ENCODE measurements around the gene EPO. TPM values are rescaled to one million over a fixed set of nuclear protein-coding genes. Genes with fewer than 3 reads are reported as not detected.
"Not testable (repeated sequence)": the region's sequence is repeated elsewhere in the genome, so short reads cannot be mapped to it uniquely, and the experiment has no call there.

The EPO gene
- total RNA-seq, 2 experiments from 2014 or later: not detected

GRCh38 chr7:100691676-100692577 is 28.3 kb upstream of the EPO start:
- CTCF ChIA-PET: interaction anchor here (0.6 to 7.2 kb wide), 25 partner anchors 9 to 641 kb away, joined by 3 to 104 read pairs (median 6); partner anchors contain the start of genes FBXO24, LRCH4, MOSPD3 and POP7
- DNase-seq (peak; percentile 92), ATAC-seq (peak; percentile 78)
- Mint-ChIP-seq H3K4me1 (peaks cover 48% of the 10 kb centered on the region), H3K4me3 (peak overlapping the region; percentile 89), H3K27ac (peak overlapping the region; percentile 88), H3K27me3 (no peaks in the 10 kb centered on the region), H3K36me3 (ENCODE audit: low read depth) (peaks cover 15% of the 10 kb centered on the region), H3K9me3 (ENCODE audit: low read depth) (no peaks in the 10 kb centered on the region)
- POLR2A ChIA-PET: interaction anchor here (1.2 kb wide), 1 partner anchor 14 kb away, joined by 3 read pairs; the partner anchor contains the start of gene POP7
- intact Hi-C loops (cut with DNase I, micrococcal nuclease): loop anchor here (1.0 to 10.0 kb wide), 9 partner anchors 17 to 535 kb away; partner anchors contain the start of genes MOSPD3 (in 1 of the 2), SPACDR (in 1 of the 2) and TRAPPC14 (in 1 of the 2)

DNA sequence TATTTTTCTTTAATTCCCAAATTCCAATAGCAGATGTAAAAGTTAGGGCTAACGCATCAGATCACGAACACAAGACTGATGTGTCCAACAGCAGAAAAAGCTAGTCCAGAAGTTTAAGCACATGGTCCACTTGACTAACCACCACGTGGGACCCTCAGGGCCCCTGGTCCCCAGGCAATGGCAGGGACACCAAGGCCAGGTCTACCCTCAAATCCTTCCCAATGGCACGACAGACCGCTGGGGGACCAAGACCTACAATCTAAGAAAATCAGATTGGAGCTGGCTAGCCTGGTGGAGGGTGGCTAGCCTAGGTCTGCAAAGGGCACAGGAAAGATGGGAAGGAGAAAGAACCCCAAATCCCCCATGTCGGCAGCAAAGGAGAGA is 27.7 kb upstream of the EPO start:
- DNase-seq: no peak
- Mint-ChIP-seq H3K36me3 (ENCODE audit: low read depth) (peaks cover 15% of the 10 kb centered on the region), H3K27me3 (no peaks in the 10 kb centered on the region), H3K9me3 (ENCODE audit: low read depth) (no peaks in the 10 kb centered on the region), H3K4me1 (peaks cover 48% of the 10 kb centered on the region), H3K27ac (peak overlapping the region; percentile 88), H3K4me3 (peak overlapping the region; percentile 89)
- ChIA-PET CTCF (interaction anchor here (0.6 to 7.2 kb wide), 20 partner anchors 12 to 642 kb away, joined by 3 to 104 read pairs (median 6); partner anchors contain the start of genes FBXO24, LRCH4, MOSPD3 and POP7), POLR2A (interaction anchor here (0.6 to 1.1 kb wide), 5 partner anchors 13 to 262 kb away, joined by 3 to 4 read pairs (median 4); partner anchors contain the start of genes MOSPD3, POP7 and SRRT)
- intact Hi-C loops (cut with DNase I, micrococcal nuclease): loop anchor here (2.0 to 10.0 kb wide), 6 partner anchors 18 to 535 kb away; partner anchors contain the start of genes MOSPD3 (in 1 of the 2), SPACDR (in 1 of the 2) and TRAPPC14 (in 1 of the 2)
- no peak for ATAC-seq

- peak; percentile 42 for ATAC-seq
- DNase-seq: no peak
- Mint-ChIP-seq H3K36me3 (ENCODE audit: low read depth) (peaks cover 15% of the 10 kb centered on the region), H3K27me3 (no peaks in the 10 kb centered on the region), H3K27ac (peak overlapping the region; percentile 88), H3K4me1 (peaks cover 43% of the 10 kb centered on the region), H3K4me3 (peak overlapping the region; percentile 89), H3K9me3 (ENCODE audit: low read depth) (no peaks in the 10 kb centered on the region)
- intact Hi-C loops (cut with DNase I, micrococcal nuclease): loop anchor here (1.0 to 10.0 kb wide), 13 partner anchors 13 to 536 kb away; partner anchors contain the start of genes MOSPD3 (in 2 of the 2), FBXO24 (in 1 of the 2), LRCH4 (in 1 of the 2) and POP7 (in 1 of the 2)
- ChIA-PET CTCF (interaction anchor here (0.6 to 7.2 kb wide), 17 partner anchors 12 to 267 kb away, joined by 3 to 104 read pairs (median 6); partner anchors contain the start of genes FBXO24, LRCH4, POP7 and SLC12A9), POLR2A (interaction anchor here (0.6 to 1.1 kb wide), 7 partner anchors 12 to 282 kb away, joined by 3 to 5 read pairs (median 4); partner anchors contain the start of genes MOSPD3, POP7 and SRRT)
Measured at GRCh38 chr7:100693312-100694097, 26.8 kb upstream of the EPO start.

GRCh38 chr7:100694098-100694745 is 26.0 kb upstream of the EPO start, which contains the start of gene GIGYF1:
GIGYF1 (minus strand) TSS chr7:100694250; CDS start chr7:100688238, 6,012 bp downstream.
- POLR2A ChIA-PET: interaction anchor here (0.6 kb wide), 1 partner anchor 13 kb away, joined by 3 read pairs; no protein-coding TSS in a partner anchor
- peak within 1 kb of the TSS; percentile 88 for H3K27ac Mint-ChIP-seq
- peaks cover 36% of the 10 kb centered on the region for H3K4me1 Mint-ChIP-seq
- ATAC-seq (peak; percentile 54), DNase-seq (peak; percentile 84)
- peaks cover 11% of the 10 kb centered on the region for H3K36me3 Mint-ChIP-seq (ENCODE audit: low read depth)
- CTCF ChIA-PET: interaction anchor here (1.2 to 7.2 kb wide), 5 partner anchors 11 to 158 kb away, joined by 3 to 104 read pairs (median 9); partner anchors contain the start of genes FBXO24, LRCH4, POP7 and SLC12A9
- peak within 1 kb of the TSS; percentile 89 for H3K4me3 Mint-ChIP-seq
- intact Hi-C loops (cut with DNase I, micrococcal nuclease): loop anchor here (1.0 to 10.0 kb wide), 11 partner anchors 12 to 537 kb away; partner anchors contain the start of genes MOSPD3 (in 2 of the 2), FBXO24 (in 1 of the 2), LRCH4 (in 1 of the 2) and POP7 (in 1 of the 2)
- H3K27me3 Mint-ChIP-seq: no peaks in the 10 kb centered on the region
- no peaks in the 10 kb centered on the region for H3K9me3 Mint-ChIP-seq (ENCODE audit: low read depth)

GRCh38 chr7:100696123-100696521 is 24.1 kb upstream of the EPO start:
- DNase-seq (no peak), ATAC-seq (no peak)
- Mint-ChIP-seq H3K27ac (peak overlapping the region; percentile 59), H3K27me3 (peaks cover 3% of the 10 kb centered on the region), H3K4me3 (no peak overlapping the region), H3K36me3 (ENCODE audit: low read depth) (peaks cover 11% of the 10 kb centered on the region), H3K4me1 (peaks cover 29% of the 10 kb centered on the region), H3K9me3 (ENCODE audit: low read depth) (no peaks in the 10 kb centered on the region)
- intact Hi-C loops (cut with DNase I, micrococcal nuclease): loop anchor here in 1 of 2 experiments (10.0 kb wide), 1 partner anchor 231 kb away; the partner anchor contains the start of gene SPACDR
- CTCF ChIA-PET: interaction anchor here (0.6 to 7.2 kb wide), 5 partner anchors 9 to 594 kb away, joined by 3 to 104 read pairs (median 4); partner anchors contain the start of gene POP7
- POLR2A ChIA-PET: interaction anchor here (0.7 to 1.2 kb wide), 3 partner anchors 10 to 199 kb away, joined by 3 to 11 read pairs (median 4); partner anchors contain the start of genes FBXO24, LRCH4 and POP7

- DNase-seq (no peak), ATAC-seq (no peak)
- Mint-ChIP-seq H3K27me3 (peaks cover 3% of the 10 kb centered on the region), H3K9me3 (ENCODE audit: low read depth) (no peaks in the 10 kb centered on the region), H3K4me1 (peaks cover 13% of the 10 kb centered on the region), H3K27ac (no peak overlapping the region), H3K36me3 (ENCODE audit: low read depth) (no peaks in the 10 kb centered on the region), H3K4me3 (no peak overlapping the region)
- ChIA-PET POLR2A (no interaction called here), CTCF (interaction anchor here (0.8 to 1.1 kb wide), 2 partner anchors 10 to 202 kb away, joined by 4 to 6 read pairs; no protein-coding TSS in a partner anchor)
- intact Hi-C loops (cut with DNase I, micrococcal nuclease): loop anchor here in 1 of 2 experiments (10.0 kb wide), 1 partner anchor 234 kb away; the partner anchor contains the start of gene SPACDR
Measured at GRCh38 chr7:100699018-100699417, 21.2 kb upstream of the EPO start.

GRCh38 chr7:100701089-100701488 is 19.2 kb upstream of the EPO start:
- H3K27me3 Mint-ChIP-seq, POLR2A ChIA-PET: not testable (repeated sequence)

DNA sequence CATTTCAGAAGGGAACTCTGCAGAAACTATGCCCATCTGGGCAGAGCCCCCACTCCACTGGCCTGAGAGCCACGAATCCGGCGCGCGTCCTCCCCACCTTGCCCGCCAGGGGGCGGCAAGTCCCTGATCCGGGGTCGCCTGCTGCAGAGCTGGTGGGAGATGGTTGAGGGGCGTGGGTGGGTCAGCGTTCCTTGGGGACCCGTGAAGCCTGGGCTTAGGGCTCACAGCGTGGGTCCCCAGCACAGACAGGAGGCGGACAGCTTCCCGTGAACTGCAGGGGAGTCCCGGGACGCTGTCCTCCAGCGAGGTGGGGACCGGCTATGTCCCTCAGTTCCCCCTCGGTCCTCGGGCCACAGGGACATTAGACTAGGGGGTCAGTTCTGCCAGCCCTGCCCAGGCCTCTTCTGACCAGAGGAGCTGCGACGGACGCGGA is 14.9 kb upstream of the EPO start:
- intact Hi-C loops (cut with DNase I, micrococcal nuclease): loop anchor here (1.0 to 5.0 kb wide), 10 partner anchors 20 to 539 kb away; partner anchors contain the start of genes GNB2 (in 2 of the 2), SLC12A9 (in 2 of the 2), FBXO24 (in 1 of the 2) and LRCH4 (in 1 of the 2)

More at GRCh38 chr7:100701089-100701488, 19.2 kb upstream of the EPO start:
- DNase-seq; H3K27ac Mint-ChIP-seq; ATAC-seq; intact Hi-C loops (cut with DNase I, micrococcal nuclease); H3K4me1 Mint-ChIP-seq; H3K4me3 Mint-ChIP-seq; H3K36me3 Mint-ChIP-seq (ENCODE audit: low read depth); H3K9me3 Mint-ChIP-seq (ENCODE audit: low read depth): not testable (repeated sequence)
- CTCF ChIA-PET: interaction anchor here (0.6 to 1.0 kb wide), 3 partner anchors 24 to 380 kb away, joined by 3 read pairs; no protein-coding TSS in a partner anchor

More for the DNA sequence above, 14.9 kb upstream of the EPO start:
- H3K4me3 Mint-ChIP-seq: peak overlapping the region; percentile 96
- H3K27me3 Mint-ChIP-seq: no peaks in the 10 kb centered on the region
- H3K4me1 Mint-ChIP-seq: peaks cover 12% of the 10 kb centered on the region
- ATAC-seq (peak; percentile 60), DNase-seq (peak; percentile 88)
- H3K36me3 Mint-ChIP-seq (ENCODE audit: low read depth): peaks cover 12% of the 10 kb centered on the region
- POLR2A ChIA-PET: interaction anchor here (0.8 to 1.6 kb wide), 18 partner anchors 9 to 603 kb away, joined by 3 to 22 read pairs (median 5); partner anchors contain the start of genes FBXO24, GNB2, LRCH4 and MEPCE
- no peaks in the 10 kb centered on the region for H3K9me3 Mint-ChIP-seq (ENCODE audit: low read depth)
- H3K27ac Mint-ChIP-seq: peak overlapping the region; percentile 96
- CTCF ChIA-PET: interaction anchor here (0.6 to 3.6 kb wide), 45 partner anchors 9 to 1257 kb away, joined by 3 to 104 read pairs (median 4); partner anchors contain the start of genes AGFG2, FBXO24, GIGYF1 and GPC2
